Right lobe of liver (tissue), 4 donors: Measurements from ENCODE around the gene TPM1.

ENCODE experiments used
- POLR2A ChIP-seq: fragments of 450-650 bp; IDR thresholded peaks from one replicate; pipeline ENCODE4 v1.6.1; 2017; ENCODE audit warnings: antibody characterized with exemption, mild to moderate bottlenecking
- TF ChIP-seq, protein P1 (sequence below), 4 donors: fragments of 200-600 bp in 3 of 4; fragments of 450-650 bp in 1 of 4; IDR thresholded peaks; one replicate each; pipeline versions ENCODE4 v1.5.1 to v1.8.0; 2016 to 2022; ENCODE audit warnings: antibody characterized with exemption in 4 of 4, mild to moderate bottlenecking in 2 of 4
- donor health status: DM: no; HTN: no; CAD: no.
- donor health status: DM: no; HTN: no; CAD: no.
- donor health status: DM: no; HTN: yes; CAD: no.

GRCh38 chr15:63004211-63004610 is 38.3 kb upstream of the TPM1 start:
- TF ChIP-seq, protein P1, sequence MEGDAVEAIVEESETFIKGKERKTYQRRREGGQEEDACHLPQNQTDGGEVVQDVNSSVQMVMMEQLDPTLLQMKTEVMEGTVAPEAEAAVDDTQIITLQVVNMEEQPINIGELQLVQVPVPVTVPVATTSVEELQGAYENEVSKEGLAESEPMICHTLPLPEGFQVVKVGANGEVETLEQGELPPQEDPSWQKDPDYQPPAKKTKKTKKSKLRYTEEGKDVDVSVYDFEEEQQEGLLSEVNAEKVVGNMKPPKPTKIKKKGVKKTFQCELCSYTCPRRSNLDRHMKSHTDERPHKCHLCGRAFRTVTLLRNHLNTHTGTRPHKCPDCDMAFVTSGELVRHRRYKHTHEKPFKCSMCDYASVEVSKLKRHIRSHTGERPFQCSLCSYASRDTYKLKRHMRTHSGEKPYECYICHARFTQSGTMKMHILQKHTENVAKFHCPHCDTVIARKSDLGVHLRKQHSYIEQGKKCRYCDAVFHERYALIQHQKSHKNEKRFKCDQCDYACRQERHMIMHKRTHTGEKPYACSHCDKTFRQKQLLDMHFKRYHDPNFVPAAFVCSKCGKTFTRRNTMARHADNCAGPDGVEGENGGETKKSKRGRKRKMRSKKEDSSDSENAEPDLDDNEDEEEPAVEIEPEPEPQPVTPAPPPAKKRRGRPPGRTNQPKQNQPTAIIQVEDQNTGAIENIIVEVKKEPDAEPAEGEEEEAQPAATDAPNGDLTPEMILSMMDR (IDR thresholded peaks at IDR 0.05): no peak
- no peak for TF ChIP-seq POLR2A
